Bone marrow (tissue), 2 donors: ENCODE measurements around the gene HOXC10.

ENCODE experiments used
- DNase-seq, 2 donors: peaks; one replicate each; lab custom pipeline; 2025; lab: John Stamatoyannopoulos, UW

HOXC10 gene

DNA sequence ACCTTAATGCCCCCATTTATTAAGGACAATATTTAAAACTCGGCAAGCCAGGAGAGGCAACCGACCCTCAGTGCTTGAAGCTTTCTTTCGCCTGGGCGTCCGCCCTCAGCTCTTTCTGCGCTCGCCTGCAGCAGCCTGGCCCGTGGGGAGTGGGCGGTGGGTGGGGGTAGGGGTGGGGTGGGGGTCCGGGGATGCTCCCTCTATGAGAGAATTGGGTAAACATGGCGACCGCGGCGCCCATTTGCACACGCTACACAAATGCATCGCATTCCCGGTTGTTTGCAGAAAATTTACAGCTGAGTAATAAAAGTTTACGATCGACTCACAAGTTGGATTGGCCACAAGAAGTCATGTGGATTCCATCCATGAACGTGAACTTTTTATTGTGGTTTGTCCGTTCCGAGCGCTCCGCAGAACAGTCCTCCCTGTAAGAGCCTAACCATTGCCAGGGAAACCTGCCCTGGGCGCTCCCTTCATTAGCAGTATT is 31.6 kb downstream of the HOXC10 start:
- no peak for DNase-seq

DNA sequence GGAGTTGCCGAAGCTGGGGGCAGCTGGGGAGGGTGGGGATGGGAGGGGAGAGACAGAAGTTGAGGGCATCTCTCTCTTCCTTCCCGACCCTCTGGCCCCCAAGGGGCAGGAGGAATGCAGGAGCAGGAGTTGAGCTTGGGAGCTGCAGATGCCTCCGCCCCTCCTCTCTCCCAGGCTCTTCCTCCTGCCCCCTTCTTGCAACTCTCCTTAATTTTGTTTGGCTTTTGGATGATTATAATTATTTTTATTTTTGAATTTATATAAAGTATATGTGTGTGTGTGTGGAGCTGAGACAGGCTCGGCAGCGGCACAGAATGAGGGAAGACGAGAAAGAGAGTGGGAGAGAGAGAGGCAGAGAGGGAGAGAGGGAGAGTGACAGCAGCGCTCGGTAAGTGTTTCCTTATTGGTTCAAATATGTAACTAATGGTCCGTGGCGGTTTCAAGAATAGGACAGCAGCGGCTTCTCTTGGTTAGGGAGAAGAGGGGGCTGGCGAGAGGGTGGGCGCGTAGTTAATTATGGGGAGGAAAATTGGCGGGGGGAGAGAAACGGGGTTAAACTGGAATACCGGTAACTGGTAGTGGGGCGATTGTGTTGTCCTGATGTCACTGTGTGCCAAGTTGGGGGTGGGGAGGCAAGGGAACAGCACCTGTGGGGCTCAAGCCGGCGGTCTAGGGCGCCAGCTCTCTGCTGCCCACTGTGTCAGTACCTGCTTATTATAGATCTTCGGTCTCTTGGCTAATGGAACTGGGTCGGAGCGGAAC is 32.3 kb downstream of the HOXC10 start:
- no peak for DNase-seq

DNA sequence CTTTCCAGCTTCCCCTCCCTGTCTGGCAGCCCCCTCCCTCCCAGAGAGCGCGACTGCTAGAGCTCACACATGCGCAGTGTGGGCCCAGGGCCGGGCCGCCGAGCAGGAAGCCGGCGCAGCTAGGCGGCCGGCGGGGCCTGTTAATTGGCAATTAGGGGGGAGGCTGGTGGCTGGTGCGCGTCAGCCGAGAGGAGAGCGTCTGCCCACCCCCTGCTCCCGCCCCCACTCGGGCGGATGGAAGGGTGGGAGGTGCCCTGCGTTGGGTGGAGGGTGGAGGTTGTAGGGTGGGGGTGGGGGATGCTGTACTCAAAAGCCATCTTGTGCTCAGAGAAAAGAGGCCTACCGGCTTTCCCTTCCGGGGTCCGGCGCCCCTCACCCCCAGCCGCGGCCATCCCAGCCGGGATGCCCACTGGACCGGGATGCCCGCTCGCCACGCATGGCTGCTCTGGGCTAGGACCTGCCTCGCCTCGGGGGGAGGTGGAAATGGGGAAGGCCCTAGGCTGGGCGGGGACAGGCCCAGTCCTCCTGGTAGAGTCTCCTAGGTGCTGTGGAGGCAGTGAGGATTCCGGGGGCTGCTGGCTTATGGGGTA is 33.0 kb downstream of the HOXC10 start:
- no peak for DNase-seq

DNA sequence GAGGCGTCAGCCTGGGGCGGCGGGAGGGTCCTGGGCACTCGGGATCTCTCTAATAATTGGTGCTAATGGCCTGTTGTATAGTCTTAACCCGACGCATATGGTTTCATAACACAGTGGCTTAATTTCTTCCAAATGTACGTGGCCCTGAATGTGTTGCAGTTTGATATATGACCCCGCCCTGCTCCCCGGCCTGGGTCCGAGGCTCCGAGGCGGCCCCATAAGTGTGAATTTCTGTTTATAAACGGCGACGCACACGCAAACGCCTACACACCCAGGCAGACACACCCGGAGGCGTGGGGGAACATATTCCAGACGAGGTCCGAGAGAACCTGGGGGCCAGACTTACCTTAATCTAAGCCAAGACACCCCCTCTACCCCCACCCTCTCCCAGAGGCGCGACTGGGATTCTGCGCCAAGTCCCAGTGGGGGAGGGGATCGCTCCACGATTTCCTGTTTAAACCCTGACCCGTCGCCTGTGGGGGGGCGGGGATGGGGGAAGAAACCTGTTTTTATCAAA is 33.6 kb downstream of the HOXC10 start:
- no peak for DNase-seq

DNA sequence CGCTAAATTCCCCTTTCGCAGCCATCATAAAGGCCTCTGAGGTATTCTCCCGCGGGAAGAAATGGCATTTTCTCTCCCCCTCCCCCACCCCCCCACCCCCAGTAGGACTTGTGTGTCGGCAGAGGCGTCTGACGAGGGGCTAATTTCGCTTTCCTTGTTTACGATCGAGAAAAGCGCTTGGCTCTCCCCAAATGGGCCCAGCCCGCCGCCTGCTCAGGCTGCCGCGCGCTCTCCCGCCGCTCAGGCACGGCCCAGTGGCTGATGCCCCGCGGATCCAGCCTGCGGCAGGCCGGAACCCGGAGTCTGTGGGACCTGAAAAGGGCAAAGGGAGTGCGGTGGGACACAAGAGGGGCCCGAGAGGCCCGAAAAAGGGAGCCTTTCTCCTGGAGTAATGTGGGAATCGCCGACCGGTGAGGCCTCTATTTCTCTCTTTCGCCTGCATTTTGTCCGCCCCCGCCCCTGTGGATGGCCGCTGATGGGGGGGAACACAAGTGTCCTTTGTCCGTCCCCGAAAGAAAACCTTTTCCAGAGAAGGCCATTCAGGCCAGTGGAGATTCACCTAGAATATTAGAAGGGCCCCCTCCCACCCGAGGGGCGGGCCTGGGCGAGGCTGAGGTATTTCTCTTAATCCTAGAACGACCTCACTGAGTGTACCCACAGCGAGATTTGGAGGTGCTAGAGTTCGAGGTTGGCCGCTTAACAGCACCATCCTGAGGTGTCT is 34.3 kb downstream of the HOXC10 start:
- no peak for DNase-seq

DNA sequence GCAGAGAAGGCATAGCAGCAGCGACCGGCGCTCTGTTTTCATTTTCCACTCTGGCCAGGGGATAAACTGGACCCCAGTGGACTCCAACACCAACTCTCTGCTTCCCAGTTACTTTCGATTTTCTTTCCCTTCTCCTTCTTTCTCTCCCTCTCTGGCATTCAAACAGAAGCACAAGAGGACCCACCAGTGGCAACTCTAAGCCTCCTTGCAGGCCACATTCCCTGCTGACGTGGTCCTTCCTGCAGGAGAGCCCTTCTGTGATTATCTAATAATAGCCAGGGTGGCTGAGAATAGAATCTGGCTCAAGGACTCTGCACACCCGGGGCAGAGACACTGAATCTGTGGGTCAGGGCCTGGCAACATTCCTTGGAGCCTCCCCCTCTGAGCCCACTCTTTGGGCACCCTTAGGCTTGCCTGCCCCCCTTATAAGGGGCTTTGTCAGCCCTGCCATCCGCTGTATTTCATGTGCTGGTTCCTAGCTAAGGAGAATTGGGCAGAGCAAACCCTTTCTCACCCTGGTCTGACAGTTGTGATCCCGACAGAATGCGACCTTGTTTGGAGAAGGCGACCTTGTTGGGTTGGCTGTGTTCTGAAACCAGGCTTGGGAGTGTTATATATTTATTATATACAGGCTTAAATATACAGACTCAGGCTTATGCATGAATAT is 35.1 kb downstream of the HOXC10 start:
- no peak for DNase-seq

DNA sequence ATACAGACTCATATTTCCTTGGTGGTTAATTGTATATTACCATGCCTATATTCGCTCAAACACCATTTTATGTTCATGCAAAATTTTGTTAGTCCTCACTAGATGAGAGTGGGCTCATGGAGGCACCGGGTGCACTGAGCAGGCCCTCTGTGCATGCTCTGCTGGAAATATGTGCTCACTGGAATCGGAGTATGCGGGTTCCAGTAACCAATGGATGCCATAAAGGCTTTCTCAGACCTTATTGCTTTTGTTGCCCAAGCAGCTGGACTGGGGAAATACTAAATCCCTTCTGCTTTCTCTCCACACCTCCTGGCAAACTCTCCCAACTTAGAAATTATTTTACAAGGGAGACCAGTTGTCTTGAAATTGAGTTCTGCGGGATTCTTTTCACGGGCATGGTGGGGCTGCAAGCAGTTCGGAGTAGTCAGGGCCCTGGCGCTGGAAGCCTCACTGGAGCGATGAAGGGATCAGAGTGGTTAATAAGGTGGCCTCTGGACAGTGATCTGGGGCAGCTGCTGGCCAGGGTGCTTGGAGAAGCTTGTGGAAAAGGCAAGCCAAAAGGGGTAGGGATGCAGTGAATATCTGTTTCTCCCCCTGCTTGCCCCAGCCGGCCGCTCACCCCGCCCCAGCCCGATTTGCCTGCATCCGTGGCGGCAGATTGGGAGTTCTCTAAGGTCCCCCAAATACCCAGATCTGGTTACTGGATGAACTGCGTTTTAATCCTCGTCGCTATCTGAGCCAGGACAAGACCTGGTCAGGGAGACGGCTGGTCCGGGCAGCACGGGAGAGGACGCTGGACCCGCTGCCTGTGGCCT is 35.9 kb downstream of the HOXC10 start:
- no peak for DNase-seq

DNA sequence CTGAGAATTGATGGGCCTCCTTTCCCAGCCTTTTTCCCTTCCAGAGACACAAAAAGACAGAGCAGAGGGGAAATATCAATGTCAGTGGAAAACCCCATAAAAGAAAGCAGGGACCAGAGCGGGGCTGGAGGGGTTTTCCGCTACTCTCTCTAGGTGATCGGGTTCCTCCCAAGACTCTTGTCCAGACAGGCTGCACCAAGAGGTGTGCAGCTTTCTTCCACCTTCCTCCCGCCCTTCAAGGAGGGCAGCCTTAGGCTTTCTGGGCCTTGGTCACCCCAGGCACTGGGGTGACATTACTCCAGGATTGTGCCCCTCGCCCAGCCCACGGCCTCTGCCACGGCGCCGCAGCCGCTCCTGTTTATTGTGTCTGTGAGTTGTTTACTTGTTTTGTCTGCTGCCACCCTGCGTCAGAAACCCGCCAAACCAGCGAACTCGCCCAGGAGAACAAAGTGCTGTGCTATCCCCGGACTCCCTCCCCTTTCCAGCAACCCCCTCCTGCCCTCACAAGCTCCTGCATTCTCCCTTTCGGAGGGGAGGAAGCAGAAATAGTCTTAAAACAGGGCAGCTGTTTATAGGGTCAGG is 36.6 kb downstream of the HOXC10 start:
- DNase-seq: no peak

DNA sequence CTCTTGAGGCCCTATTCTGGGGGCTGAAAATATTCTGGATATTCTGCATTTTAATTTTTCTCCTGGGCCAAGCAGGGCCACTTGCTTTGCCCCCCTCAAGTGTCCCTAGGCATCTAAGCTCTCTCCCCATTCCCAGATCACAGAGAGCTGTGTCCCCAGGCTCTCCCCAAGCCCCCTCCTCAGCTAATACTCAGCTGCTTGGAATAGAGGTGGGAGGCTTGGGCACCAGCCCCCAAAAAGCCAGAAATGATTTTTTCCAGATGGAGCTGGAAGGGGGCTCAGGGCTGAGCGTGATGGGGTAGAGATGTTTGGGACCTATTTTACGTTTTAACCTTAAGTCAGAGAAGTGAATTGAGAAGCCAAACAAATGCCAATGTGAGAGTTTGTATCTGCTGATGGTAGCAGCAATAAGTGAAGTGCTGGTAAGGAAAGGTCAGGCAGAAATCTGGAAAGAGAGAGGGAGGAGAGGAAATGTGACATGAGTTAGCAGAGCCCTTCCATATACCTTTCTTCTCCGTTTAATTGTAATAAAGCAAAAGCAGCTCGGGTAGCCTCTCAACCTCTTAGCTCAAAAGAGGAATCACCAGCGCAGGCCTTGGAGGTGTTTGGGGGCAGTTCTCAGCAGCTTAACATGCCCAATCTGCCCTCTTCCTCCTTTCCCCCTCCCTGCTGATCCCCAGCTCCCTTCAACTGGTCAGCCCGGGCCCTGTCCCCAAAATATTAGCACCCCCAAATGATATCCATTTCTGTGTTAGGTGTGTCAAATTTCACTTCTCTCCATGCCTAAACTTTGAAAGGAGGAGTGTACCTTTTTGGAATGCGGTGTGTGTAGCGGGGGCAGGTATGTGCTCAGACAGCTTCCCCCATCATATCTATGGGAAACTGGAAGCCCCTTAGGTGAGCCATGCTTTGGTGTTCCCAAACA is 38.3 kb downstream of the HOXC10 start:
- no peak for DNase-seq

DNA sequence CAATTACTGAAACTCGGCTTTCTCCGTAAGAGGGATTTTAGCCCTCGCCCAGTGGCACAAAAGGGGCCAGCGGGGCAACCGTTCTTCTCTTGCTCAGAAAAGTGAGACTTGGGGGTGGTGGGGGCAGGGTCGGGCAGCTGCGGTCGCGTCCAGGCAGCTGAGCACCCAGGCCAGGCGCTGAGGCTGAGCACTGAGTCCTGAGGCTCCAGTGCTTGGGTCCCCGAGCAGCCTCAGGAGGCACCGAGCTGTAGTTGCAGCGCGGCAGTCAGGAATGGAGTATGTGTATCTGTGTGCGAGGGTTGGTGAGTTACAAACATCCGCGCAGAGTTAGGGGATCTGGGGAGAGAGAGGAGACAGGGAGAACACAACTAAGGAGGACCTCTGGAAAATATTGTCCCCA is 39.2 kb downstream of the HOXC10 start:
- no peak for DNase-seq

DNA sequence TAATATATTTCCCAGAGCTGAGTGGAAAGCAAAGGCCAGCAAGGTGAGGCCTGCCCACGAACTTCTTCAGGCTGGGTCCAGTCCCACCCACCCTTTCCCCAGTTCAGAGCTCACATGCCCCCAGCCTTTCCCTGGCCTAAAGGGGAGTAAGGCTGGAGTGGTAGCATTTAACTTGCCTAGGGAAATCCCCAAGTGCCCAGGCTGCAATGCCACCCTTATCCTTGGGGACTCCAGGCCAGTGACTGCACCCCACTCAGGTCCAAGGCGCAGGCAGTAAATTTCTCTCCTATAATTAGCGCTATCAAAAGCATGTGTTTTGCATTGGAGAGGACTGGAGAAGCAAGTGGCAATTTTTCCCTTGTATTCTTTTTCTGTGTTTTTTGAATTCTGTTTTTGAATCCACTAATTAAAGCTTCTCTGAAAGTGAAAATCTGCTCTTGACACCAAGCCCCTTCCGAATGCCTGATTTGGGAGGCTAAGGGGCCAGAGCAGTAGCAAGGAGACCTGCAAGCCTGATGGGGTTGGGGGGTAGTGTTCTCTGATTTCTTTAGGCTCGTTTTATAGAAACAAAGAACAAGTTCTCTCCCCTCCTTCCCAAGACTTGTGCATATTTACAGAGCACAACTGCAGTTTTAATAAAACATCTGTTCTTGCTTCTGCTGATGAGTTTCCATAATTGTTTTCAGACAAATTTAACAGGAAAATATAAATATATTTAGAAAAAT is 39.8 kb downstream of the HOXC10 start:
- DNase-seq: no peak

DNA sequence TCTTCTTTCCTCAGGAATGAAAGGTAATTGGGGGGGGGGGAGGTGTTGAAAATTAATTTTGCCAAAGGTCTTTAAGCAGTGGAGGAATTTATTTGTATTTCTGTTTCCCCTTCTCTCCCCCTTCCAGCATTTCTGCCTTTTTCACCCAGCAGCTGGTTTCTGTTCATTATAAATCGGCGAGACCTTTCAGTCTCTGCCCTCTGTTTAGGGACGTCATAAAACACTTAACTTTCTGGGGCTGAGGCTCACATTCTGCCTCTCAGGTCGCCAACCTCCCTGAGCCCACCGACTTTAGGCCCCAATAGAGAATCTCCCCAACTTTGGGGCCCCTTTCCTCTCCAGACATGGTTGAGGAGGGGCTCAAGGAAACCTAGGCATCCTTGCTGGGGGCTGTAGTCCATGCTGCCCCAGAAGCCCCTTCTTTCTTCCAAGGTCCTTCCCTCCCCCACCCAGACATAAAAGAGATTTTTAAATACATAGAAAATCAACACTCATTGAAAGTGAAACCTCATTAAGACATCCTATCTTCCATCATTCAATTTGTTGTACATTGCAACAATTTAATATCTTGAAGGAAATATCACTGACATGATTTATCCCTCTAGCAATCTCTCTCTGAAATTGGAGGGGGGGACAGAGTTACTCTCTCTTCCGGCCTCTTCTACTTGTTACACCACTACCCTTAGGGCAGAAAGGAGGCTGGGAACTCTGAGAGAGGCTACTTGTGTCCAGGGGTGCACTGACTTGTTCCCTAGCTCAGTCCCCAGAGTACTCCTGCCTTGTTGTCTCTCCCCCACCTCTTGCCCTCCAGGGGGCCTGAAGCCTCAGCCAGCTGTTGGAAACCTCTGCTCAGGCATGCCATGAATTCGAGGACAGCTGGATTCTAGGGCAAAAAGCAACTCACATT is 40.8 kb downstream of the HOXC10 start:
- DNase-seq: no peak

DNA sequence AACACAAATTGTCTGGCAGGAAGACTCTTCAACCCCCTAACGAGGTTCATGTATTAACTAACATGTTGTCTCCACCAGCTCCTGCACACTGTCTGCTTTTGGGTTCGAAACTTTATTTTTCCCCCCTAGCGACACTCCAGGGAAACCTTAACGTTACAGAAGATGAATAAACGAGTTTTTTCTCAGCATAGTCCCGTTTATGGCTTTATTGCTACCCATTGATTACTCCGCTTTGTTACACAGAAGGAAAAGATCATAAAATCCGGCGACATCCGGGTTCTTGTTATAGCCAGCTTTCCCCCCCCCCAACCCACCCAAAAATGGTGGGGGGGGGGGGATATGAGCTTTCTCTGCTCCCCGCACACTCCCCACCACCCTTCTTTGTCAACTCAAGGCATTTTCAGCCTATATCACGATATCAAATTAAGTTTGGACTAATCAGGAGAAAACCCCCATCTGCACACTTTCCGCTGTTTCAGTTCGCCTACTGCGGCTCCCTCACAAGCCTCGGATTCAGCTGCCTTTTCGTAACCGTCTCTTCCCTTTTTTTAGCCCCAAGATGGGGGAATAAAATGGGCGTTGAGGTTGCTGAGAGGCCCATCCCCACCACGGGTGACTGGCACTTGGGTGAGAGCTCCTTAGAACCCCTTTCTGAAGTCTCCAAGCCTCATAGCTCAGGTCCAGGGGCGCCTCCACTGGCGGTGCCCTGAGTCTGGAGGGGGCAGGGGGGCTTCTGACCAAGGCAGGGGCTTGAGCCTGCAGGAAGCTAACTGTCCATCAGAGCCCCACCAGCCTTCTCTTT is 41.9 kb downstream of the HOXC10 start:
- no peak for DNase-seq

DNA sequence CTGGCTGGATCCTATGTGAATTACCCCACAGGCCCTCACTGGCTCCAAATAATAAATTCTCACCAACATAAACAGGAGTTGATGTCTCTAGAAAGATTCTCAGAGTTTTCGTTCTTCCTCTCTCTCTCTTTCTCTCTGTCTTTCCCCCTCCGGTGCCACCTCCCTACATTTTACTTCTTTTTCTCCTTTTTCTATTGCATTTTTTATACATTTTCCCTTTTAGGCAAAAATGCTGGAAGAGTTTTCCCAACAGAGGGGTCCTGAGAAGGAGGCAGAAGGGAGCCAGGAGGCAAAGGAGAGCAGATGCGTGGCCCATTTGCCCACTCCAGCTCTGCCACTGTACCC is 42.5 kb downstream of the HOXC10 start:
- no peak for DNase-seq

DNA sequence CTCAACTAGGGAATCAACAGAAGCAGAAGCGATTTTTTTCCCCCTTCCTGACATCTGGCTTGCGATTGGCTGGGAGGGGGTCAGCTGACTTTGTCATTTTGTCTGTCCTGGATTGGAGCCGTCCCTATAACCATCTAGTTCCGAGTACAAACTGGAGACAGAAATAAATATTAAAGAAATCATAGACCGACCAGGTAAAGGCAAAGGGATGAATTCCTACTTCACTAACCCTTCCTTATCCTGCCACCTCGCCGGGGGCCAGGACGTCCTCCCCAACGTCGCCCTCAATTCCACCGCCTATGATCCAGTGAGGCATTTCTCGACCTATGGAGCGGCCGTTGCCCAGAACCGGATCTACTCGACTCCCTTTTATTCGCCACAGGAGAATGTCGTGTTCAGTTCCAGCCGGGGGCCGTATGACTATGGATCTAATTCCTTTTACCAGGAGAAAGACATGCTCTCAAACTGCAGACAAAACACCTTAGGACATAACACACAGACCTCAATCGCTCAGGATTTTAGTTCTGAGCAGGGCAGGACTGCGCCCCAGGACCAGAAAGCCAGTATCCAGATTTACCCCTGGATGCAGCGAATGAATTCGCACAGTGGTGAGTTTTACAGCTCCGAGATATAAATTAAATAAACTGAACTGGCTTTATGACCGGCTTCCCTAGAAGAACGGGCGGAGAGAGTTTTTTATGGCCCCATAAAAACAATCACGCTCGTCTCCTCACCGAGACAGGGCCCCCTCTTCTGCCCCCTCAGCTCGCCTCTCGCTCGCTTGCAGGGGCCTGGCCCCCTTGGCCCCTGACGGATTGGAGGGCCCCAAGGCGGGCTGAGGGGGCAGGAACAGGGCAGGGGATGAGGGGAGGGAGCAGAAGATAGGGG is 43.6 kb downstream of the HOXC10 start, which contains the start of gene HOXC6:
HOXC6 (plus strand) TSS at position 127 of the 888 bp plus-strand sequence; CDS start at position 209, 82 bp downstream.
- no peak for DNase-seq
